ENCODE data around the gene LTC4S.

LTC4S gene

DNA sequence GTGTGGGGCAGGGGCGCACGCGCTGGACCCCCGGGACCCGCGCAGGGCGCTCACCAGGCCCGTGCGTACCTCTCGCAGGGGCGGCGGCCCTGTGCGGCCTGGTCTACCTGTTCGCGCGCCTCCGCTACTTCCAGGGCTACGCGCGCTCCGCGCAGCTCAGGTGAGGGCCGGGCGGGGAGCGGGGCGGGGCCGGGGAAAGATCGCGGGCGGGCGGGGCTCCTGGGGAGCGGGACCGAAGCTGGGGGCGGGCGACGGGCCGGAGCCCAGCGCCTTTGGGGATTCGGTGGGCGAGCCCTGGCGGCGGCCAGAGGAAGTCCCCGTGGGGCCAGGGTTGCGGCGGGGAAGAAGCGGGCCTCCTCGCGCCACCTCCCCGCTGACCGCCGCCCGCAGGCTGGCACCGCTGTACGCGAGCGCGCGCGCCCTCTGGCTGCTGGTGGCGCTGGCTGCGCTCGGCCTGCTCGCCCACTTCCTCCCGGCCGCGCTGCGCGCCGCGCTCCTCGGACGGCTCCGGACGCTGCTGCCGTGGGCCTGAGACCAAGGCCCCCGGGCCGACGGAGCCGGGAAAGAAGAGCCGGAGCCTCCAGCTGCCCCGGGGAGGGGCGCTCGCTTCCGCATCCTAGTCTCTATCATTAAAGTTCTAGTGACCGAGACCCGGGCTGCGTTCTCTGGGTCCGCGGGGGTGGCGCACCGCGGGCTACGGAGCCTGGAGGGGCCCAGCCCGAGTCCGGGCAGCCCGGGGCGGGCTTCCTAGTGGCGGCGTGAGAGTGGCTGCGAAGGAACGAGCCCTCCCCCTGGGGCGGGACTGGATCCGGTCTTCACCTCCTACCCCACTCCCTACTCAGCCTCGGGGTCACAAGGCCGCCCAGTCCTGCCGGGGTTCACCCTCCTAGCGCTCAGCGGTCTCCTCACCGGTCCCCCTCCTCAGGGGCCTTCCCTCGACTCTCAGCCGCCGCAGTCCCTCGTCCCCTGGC, 2.4 kb downstream of the LTC4S start:
- peak; percentile 91 for DNase-seq

DNA sequence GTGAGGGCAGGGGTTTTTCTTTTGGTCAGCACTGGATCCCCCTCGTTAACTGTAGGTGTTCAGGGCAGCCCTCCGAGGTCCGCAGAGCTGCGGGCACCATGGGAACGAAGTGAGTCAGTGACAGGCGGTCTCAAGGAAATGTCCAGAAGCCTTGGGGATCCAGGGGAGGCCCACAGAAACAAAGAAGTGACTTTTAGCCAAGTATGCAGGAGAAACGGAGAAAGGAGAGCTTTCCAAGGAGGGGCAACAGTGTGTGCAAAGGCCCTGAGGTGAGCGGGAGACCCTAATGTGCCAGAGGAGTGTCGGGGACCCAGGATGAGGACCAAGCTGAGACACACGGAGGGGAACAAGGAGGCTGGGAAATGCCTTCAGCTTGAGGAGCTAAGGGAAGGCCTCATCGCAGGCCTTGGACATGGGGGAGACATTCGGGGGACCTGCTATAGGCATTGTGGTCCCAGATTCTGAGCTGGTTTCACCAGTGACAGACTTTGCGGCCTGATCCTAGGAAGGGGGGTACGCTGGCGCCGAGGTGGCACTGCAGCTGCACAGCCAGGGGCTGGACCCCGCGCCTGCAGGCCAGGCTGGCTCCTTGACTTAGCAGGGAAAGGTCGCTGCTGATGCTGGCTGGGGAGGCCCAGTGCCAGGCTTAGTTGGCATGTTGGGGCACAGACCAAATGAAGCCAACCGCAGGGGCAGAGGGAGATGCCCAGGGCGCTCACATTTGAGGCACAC, 3.3 kb downstream of the LTC4S start:
- DNase-seq, result no peak

- no peak for DNase-seq
Observed at GRCh38 chr5:179797741-179798140, 4.0 kb downstream of the LTC4S start.

DNA sequence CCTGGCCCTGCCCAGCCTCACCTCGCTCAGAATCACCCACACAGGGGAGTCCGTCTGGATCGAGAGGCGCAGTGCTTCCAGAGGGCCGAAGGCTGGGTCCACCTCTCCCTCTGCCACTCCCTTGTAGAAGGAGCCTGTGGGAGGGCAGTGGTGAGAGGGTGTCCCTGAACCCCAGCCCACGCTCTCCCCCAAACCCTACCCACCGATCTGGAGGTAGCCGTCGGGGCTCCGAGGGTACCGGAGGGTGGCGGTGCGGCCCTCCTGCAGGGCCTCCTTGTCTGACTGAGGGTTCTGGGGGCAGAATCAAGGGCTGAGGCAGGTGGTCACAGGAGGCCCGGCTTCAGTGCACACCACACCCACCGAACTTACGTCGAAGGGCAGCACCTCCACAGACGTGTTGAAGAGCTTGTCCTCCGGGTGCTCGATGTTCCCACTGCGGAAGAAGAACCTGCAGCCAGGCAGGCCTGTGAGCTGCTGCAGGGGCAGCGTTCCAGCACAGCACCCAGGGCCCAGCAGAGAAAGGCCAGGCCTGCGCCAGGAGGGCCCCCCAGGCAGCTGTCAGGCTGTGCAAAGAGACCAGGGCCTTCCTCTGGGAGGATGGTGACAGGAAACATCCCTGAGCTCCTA, 4.5 kb downstream of the LTC4S start:
- no peak for DNase-seq

GRCh38 chr5:179798771-179799643, 5.2 kb downstream of the LTC4S start:
- DNase-seq, result no peak

- DNase-seq, result no peak
Observed at GRCh38 chr5:179799644-179799973, 5.8 kb downstream of the LTC4S start.

DNA sequence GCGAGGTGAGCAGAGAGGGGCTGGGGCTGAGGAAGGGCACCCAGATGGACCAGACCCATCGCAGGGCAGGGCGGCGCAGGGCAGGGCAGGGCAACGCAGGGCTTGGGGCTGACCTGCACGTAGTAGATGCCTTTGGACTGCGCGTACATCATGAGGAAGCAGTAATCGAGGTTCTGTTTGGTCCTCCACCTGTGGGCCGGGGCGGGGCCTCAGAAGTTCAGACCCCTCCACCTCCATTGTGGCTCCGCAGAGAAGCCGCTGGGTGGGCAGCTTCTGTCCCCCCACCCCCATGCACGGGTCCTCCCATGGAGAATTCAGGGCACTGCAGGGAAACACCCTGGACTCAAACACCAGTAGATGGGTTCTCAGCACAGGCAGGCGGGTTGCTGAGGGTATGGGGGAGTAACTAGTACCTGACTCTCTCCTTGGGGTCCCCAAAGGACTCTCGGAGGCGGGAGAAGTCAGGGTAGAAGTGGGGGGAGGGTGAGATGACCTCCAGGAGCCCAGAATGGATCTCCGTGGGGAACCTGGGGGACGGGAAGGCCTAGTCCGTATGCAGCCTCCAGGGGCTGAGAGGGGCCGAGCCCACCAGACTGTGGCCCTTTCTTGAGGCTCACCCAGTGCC, 6.4 kb downstream of the LTC4S start:
- no peak for DNase-seq

GRCh38 chr5:179800696-179801201, 7.0 kb downstream of the LTC4S start:
- no peak for DNase-seq

- DNase-seq, result peak; percentile 21
Observed at GRCh38 chr5:179801304-179802206, 7.8 kb downstream of the LTC4S start.

DNA sequence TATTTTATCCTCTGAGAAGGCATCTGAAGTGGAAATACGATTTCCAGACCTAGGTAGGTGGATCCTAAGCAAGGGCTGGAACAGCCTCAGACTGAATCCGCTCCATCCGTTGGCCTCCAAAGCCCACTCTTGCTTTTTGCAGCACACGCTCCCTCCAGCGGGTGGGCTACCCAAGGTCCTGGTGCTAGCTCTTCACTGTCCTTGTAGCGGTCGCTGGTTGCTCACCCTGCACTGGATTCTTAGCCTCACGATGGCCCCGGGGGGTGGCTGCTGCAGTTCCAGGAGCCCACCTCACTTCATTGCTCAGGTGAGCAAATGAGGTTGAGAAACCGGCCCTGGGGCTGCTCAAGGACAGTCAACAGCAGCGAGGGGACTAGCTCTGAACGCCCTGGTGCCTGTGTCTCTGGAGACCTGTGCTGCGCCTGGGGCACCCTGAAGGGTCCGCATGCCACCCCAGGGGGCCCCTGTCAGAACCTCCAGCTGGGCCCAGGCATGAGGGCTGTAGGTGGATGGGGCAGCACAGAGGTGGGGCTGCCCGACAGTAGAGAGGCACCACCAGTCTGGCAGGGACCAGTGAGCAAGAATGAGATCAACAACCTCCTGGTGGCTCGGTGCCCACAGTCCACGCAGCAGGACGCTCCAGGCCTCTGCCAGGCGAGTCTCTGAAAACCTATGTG, 8.6 kb downstream of the LTC4S start:
- no peak for DNase-seq

DNA sequence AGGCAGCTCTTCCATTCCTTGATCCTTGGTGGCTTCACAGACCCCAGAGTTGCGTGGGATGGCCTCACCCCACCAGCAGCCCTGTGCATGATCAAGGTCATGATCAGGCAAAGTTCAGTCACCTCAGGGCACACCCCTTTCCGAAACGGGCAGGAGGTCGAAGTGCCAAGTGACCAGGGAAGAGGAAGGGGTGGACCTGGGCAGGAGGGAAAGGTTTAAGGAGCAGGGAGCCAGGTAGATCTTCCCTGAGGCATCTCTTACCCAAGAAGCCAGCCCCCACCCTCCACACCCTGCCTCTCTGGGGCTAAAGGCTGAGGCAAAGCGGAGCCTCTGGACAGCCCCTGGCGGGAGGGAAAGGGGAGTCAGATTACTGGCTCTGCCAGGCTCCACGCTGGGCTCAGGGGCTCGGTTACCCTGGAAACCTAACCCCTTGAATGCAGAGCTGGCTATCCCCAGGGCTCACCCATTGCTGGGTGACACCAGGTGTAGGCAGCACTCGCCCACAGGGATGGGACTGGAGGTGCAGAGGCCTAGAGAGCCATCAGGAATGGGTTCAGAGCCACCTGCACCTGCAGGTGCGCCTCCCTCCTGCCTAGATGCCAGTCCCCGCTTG, 9.3 kb downstream of the LTC4S start:
- no peak for DNase-seq

DNA sequence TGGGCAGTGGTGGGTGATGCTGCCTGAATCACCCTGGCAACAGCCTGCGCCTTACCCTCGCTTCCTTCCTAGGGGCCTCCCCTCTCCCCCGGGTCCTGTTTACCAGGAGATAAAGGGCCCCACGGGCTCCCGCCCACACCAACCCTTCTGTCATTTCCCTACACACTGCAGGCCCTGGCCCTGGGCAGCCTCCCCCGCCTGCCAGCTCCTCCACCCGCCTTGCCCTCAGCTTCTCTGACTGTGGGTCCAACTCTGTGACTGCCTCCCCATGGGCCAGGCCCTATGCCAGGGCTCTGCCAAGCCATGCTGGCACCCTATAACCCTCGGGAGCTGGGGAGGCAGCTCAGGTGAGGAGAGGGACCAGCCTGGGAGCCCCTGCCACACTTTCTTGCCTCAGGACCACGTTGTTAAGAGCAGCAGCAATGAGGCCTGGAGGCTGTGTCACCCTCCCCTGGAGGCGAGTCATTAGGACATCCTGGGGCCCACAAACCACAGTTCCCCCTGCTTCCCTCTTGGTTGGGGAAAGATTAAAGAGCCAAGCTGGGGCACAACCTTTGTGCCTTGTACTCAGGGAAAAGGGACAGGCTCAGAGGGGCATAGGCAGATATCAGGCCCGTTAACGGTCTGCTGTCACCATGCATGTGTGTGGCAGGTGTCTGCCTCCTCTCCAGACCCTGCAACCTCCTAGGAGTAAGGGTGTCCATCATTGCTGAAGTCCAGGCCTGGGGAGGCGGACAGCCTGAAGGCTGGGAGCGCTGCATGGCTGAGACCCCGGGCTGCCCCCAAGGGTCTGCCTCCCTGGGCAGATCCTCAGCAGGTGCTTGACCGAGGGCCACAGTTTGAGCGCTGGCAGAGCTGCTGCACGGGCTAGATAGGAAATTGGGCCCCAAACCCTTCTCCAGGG, 10.1 kb downstream of the LTC4S start:
- peak; percentile 77 for DNase-seq

GRCh38 chr5:179804555-179804947, 10.8 kb downstream of the LTC4S start:
- DNase-seq, result no peak

- DNase-seq, result peak; percentile 50
Observed at GRCh38 chr5:179805070-179805528, 11.3 kb downstream of the LTC4S start.

DNA sequence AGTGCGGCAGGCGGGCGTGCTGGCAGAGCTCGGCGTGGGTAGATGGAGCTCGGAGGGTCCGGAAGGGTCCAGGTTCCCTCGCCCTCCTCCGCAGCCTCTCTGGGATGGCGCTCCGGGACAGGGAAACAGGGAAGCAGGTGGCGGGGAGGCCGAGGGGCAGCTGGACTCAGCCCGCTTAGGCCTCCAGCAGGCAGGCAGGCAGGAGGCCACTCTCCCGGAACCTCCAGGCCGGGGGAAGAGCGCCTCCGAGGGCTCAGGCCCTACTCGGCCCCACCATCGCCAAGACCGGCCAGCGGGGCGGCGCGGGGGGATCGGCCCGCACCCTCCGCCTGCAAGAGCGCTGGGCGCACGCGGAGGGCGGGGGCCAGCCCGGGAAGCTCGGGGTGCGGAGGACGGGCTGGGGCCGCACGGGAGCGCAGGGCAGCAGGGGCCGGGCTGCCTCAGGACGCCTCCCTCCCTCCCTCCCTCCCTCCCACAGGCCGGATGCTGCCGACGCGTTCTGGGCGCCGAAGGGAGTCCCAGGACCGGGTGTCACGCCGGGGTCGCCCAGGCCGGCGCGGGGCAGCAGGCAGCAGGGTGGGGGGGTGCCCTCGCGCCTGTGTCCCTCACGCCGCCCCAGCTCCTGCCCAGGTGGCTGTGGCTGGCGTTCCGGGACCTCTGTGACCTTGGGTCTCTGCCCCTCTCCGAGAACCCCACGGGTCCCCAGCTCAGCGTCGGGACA, 11.9 kb downstream of the LTC4S start:
- DNase-seq, result peak; percentile 65

GRCh38 chr5:179806250-179807048, 12.7 kb downstream of the LTC4S start, which contains the start of gene MGAT4B:
Gene MGAT4B, minus strand, starts transcription at chr5:179806866. Its CDS starts 283 bp downstream, at chr5:179806583.
- DNase-seq, result peak; percentile 89
